ENCODE measurements around the gene GPR33.

Gene GPR33

GRCh38 chr14:31487886-31488285 lies at the start of gene GPR33:
GPR33 (minus strand) TSS chr14:31488039; CDS start chr14:31483965, 4,074 bp downstream.
- H3K9me3 Mint-ChIP-seq = no peaks in the 10 kb centered on the region
- no peak within 1 kb of the TSS for H3K4me3 Mint-ChIP-seq
- no peak within 1 kb of the TSS for H3K27ac Mint-ChIP-seq
- no peaks in the 10 kb centered on the region for H3K36me3 Mint-ChIP-seq (ENCODE audit: low read depth)
- no peaks in the 10 kb centered on the region for H3K4me1 Mint-ChIP-seq (ENCODE audit: low read depth)
- H3K27me3 Mint-ChIP-seq (ENCODE audit: low read depth) = no peaks in the 10 kb centered on the region

- Mint-ChIP-seq H3K9me3 (no peaks in the 10 kb centered on the region), H3K36me3 (ENCODE audit: low read depth) (no peaks in the 10 kb centered on the region), H3K4me1 (ENCODE audit: low read depth) (no peaks in the 10 kb centered on the region), H3K27me3 (ENCODE audit: low read depth) (no peaks in the 10 kb centered on the region), H3K4me3 (no peak overlapping the region), H3K27ac (no peak overlapping the region)
Observed at GRCh38 chr14:31536201-31536960, 48.5 kb upstream of the GPR33 start.

- no peak overlapping the region for H3K27ac Mint-ChIP-seq
- H3K27me3 Mint-ChIP-seq (ENCODE audit: low read depth) = no peaks in the 10 kb centered on the region
- no peaks in the 10 kb centered on the region for H3K36me3 Mint-ChIP-seq (ENCODE audit: low read depth)
- no peaks in the 10 kb centered on the region for H3K4me1 Mint-ChIP-seq (ENCODE audit: low read depth)
- no peak overlapping the region for H3K4me3 Mint-ChIP-seq
- H3K9me3 Mint-ChIP-seq = no peaks in the 10 kb centered on the region
Observed at GRCh38 chr14:31530136-31530535, 42.3 kb upstream of the GPR33 start.

- Mint-ChIP-seq H3K27me3 (ENCODE audit: low read depth) (no peaks in the 10 kb centered on the region), H3K4me3 (no peak overlapping the region), H3K27ac (no peak overlapping the region), H3K9me3 (no peaks in the 10 kb centered on the region), H3K36me3 (ENCODE audit: low read depth) (no peaks in the 10 kb centered on the region), H3K4me1 (ENCODE audit: low read depth) (no peaks in the 10 kb centered on the region)
Observed at GRCh38 chr14:31529053-31529452, 41.2 kb upstream of the GPR33 start.

- Mint-ChIP-seq H3K27ac (no peak overlapping the region), H3K27me3 (ENCODE audit: low read depth) (peaks cover 6% of the 10 kb centered on the region), H3K4me1 (ENCODE audit: low read depth) (no peaks in the 10 kb centered on the region), H3K9me3 (no peaks in the 10 kb centered on the region), H3K4me3 (no peak overlapping the region), H3K36me3 (ENCODE audit: low read depth) (no peaks in the 10 kb centered on the region)
Observed at GRCh38 chr14:31527546-31527945, 39.7 kb upstream of the GPR33 start.

- no peaks in the 10 kb centered on the region for H3K4me1 Mint-ChIP-seq (ENCODE audit: low read depth)
- H3K27ac Mint-ChIP-seq = no peak overlapping the region
- H3K27me3 Mint-ChIP-seq (ENCODE audit: low read depth) = peaks cover 6% of the 10 kb centered on the region
- H3K9me3 Mint-ChIP-seq = no peaks in the 10 kb centered on the region
- H3K4me3 Mint-ChIP-seq = no peak overlapping the region
- no peaks in the 10 kb centered on the region for H3K36me3 Mint-ChIP-seq (ENCODE audit: low read depth)
Observed at GRCh38 chr14:31527087-31527486, 39.2 kb upstream of the GPR33 start.

- Mint-ChIP-seq H3K4me3 (no peak overlapping the region), H3K4me1 (ENCODE audit: low read depth) (no peaks in the 10 kb centered on the region), H3K9me3 (no peaks in the 10 kb centered on the region), H3K27ac (no peak overlapping the region), H3K27me3 (ENCODE audit: low read depth) (peaks cover 4% of the 10 kb centered on the region), H3K36me3 (ENCODE audit: low read depth) (no peaks in the 10 kb centered on the region)
Observed at GRCh38 chr14:31510855-31511254, 23.0 kb upstream of the GPR33 start.

GRCh38 chr14:31510222-31510621 lies 22.4 kb upstream of the GPR33 start:
- H3K4me1 Mint-ChIP-seq (ENCODE audit: low read depth) = no peaks in the 10 kb centered on the region
- no peak overlapping the region for H3K27ac Mint-ChIP-seq
- H3K4me3 Mint-ChIP-seq = no peak overlapping the region
- no peaks in the 10 kb centered on the region for H3K36me3 Mint-ChIP-seq (ENCODE audit: low read depth)
- no peaks in the 10 kb centered on the region for H3K9me3 Mint-ChIP-seq
- peaks cover 4% of the 10 kb centered on the region for H3K27me3 Mint-ChIP-seq (ENCODE audit: low read depth)

- H3K27ac Mint-ChIP-seq = no peak overlapping the region
- no peak overlapping the region for H3K4me3 Mint-ChIP-seq
Observed at GRCh38 chr14:31508135-31508534, 20.3 kb upstream of the GPR33 start.

GRCh38 chr14:31505411-31505810 lies 17.6 kb upstream of the GPR33 start:
- peaks cover 4% of the 10 kb centered on the region for H3K27me3 Mint-ChIP-seq (ENCODE audit: low read depth)
- H3K36me3 Mint-ChIP-seq (ENCODE audit: low read depth) = no peaks in the 10 kb centered on the region

More at GRCh38 chr14:31508135-31508534, 20.3 kb upstream of the GPR33 start:
- Mint-ChIP-seq H3K36me3 (ENCODE audit: low read depth) (no peaks in the 10 kb centered on the region), H3K27me3 (ENCODE audit: low read depth) (peaks cover 4% of the 10 kb centered on the region), H3K4me1 (ENCODE audit: low read depth) (no peaks in the 10 kb centered on the region), H3K9me3 (no peaks in the 10 kb centered on the region)

GRCh38 chr14:31501870-31502269 lies 14.0 kb upstream of the GPR33 start:
- H3K27ac Mint-ChIP-seq = no peak overlapping the region
- no peak overlapping the region for H3K4me3 Mint-ChIP-seq
- H3K9me3 Mint-ChIP-seq = no peaks in the 10 kb centered on the region
- no peaks in the 10 kb centered on the region for H3K36me3 Mint-ChIP-seq (ENCODE audit: low read depth)
- peaks cover 10% of the 10 kb centered on the region for H3K27me3 Mint-ChIP-seq (ENCODE audit: low read depth)
- no peaks in the 10 kb centered on the region for H3K4me1 Mint-ChIP-seq (ENCODE audit: low read depth)

More at GRCh38 chr14:31505411-31505810, 17.6 kb upstream of the GPR33 start:
- Mint-ChIP-seq H3K4me3 (no peak overlapping the region), H3K9me3 (no peaks in the 10 kb centered on the region), H3K4me1 (ENCODE audit: low read depth) (no peaks in the 10 kb centered on the region), H3K27ac (no peak overlapping the region)

GRCh38 chr14:31492759-31493498 lies 5.1 kb upstream of the GPR33 start:
- Mint-ChIP-seq H3K4me3 (no peak overlapping the region), H3K36me3 (ENCODE audit: low read depth) (peaks cover 2% of the 10 kb centered on the region), H3K27ac (no peak overlapping the region), H3K4me1 (ENCODE audit: low read depth) (no peaks in the 10 kb centered on the region), H3K27me3 (ENCODE audit: low read depth) (peaks cover 10% of the 10 kb centered on the region), H3K9me3 (no peaks in the 10 kb centered on the region)

GRCh38 chr14:31489691-31490090 lies 1.9 kb upstream of the GPR33 start:
- H3K36me3 Mint-ChIP-seq (ENCODE audit: low read depth) = no peaks in the 10 kb centered on the region
- H3K27me3 Mint-ChIP-seq (ENCODE audit: low read depth) = no peaks in the 10 kb centered on the region
- H3K4me3 Mint-ChIP-seq = no peak overlapping the region
- H3K9me3 Mint-ChIP-seq = no peaks in the 10 kb centered on the region
- no peak overlapping the region for H3K27ac Mint-ChIP-seq
- H3K4me1 Mint-ChIP-seq (ENCODE audit: low read depth) = no peaks in the 10 kb centered on the region

GRCh38 chr14:31486764-31487163 lies 1.1 kb downstream of the GPR33 start:
- Mint-ChIP-seq H3K4me1 (ENCODE audit: low read depth) (no peaks in the 10 kb centered on the region), H3K27ac (no peak overlapping the region), H3K4me3 (no peak overlapping the region)

GRCh38 chr14:31484754-31485153 lies 3.1 kb downstream of the GPR33 start:
- Mint-ChIP-seq H3K36me3 (ENCODE audit: low read depth) (no peaks in the 10 kb centered on the region), H3K4me3 (no peak overlapping the region), H3K4me1 (ENCODE audit: low read depth) (no peaks in the 10 kb centered on the region), H3K27ac (no peak overlapping the region), H3K27me3 (ENCODE audit: low read depth) (no peaks in the 10 kb centered on the region), H3K9me3 (no peaks in the 10 kb centered on the region)

More at GRCh38 chr14:31486764-31487163, 1.1 kb downstream of the GPR33 start:
- no peaks in the 10 kb centered on the region for H3K36me3 Mint-ChIP-seq (ENCODE audit: low read depth)
- H3K9me3 Mint-ChIP-seq = no peaks in the 10 kb centered on the region
- H3K27me3 Mint-ChIP-seq (ENCODE audit: low read depth) = no peaks in the 10 kb centered on the region

Measured in T-helper 1 cell treated with Interleukin-12 subunit alpha and Interleukin-12 subunit beta and Interleukin-4 antibody, amounts not matched to agents 30 μg/mL and 1 μg/mL, for 36 hours (primary cell).